HUDEP-2 (cell line): ENCODE data around the gene ANKRD45.
"Not testable (repeated sequence)": the region's sequence is repeated elsewhere in the genome, so short reads cannot be mapped to it uniquely, and the experiment has no call there.

Experiments used
- DNase-seq, 76 experiments: peaks; one replicate each; lab custom pipeline; 2025; ENCODE audit not compliant: unreplicated experiment in 76 of 76; lab: John Stamatoyannopoulos, UW

Gene ANKRD45, protein sequence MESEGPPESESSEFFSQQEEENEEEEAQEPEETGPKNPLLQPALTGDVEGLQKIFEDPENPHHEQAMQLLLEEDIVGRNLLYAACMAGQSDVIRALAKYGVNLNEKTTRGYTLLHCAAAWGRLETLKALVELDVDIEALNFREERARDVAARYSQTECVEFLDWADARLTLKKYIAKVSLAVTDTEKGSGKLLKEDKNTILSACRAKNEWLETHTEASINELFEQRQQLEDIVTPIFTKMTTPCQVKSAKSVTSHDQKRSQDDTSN

DNA sequence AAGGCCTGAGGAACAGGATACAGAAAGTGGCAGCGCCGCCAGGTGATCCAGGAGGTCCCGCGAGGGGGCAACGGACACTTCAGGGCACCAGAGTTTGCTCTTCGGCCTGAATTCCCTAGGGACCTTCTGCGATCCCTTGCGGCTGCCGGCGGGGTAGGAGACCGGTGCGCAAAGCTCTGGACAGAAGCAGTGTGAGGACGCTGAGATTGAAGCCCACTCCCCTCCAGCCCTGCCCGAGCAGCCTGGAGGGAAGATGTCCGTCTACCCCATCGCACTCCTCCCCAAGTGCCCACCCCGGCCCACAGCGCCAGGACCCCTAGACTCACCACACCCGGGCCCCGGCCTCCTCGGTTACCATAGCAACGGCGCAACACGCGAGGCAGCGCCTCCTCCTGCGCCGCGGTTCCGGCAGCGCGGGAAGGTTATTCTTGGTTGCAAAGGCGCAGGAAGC, at the start of gene ANKRD45:
Gene ANKRD45 (minus strand): TSS at position 361 of the 451 bp plus-strand sequence. CDS start 10,433 bp downstream, outside the sequence.
- peak in 7 of 76 experiments; percentile 3 to 39 (median 29) for DNase-seq

DNA sequence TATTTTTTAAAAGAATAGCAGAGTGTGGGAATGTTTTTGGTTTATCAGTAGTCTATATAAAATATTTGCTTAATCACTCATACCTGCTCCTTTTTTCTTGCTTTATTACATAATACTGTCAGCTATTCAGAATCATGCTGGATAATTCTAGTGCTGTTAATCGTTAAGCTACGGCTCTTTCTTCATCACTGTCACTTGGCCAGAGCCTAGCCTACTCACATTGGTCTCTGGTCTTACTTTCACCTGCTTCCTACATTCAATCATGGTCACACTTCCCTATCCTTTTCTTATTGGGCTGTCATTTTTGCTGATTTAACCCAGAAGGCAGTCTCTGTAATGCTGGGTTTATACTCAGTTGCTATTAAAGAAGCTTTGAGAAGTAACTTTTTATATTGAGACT, 47.6 kb upstream of the ANKRD45 start:
- no peak for DNase-seq

DNA sequence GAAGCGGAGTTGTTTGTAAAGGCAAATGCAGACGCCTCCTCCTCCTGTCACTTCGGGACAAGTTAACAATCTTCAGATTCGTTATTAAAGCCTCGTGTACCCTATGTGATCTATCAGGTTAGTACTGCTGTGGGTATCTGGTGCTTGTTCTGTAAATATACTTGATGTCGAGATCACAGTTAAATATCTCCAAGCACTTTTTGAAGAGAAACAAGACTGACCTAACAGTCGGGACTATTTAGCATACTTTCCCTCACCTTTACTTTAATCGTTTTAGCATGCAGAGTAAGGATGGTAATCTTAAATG, 45.8 kb upstream of the ANKRD45 start:
- peak in 4 of 76 experiments; percentile 31 to 50 (median 40) for DNase-seq

DNA sequence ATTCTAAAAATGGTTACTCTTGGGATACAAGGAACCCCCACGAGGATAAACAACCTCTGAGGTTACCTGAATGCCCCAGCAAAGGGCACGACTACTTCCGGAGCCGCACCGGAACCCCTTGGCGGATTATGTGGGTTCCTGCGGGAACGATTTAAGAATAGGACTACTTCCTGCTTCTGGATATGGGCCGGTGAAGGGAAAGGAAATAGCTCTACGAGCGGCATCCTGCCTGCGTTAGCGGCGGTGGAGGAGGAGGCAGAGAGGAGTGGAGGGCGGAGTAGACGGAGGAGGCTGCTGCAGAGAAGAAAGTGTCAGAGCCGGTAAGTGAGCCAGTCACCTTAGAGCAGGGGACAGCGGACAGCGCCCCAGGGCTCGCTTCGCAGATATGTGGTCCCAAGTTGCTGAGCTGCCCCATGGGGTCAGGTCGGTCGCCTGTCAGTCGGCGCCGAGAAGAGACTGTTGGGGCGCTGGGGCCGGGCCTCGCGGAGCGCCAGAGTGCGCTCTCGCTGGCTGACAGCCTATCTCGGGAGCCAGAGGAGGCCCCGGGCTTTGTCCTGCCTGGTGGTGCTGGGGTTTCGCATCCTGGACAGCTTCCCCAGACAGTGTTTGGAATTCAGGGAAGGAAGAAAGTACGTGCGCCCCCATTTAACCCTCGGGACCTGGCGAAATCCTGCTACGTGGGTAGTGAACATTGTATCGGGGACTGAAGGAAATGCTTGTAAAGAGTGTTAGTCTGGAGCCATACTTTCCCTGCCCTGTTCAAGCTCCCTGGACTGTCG, 45.3 kb upstream of the ANKRD45 start, which contains the start of gene KLHL20:
Gene KLHL20 (plus strand): TSS at position 223 of the 779 bp plus-strand sequence. CDS start 1,063 bp downstream, outside the sequence.
- peak; percentile 30 to 94 (median 83) for DNase-seq

DNA sequence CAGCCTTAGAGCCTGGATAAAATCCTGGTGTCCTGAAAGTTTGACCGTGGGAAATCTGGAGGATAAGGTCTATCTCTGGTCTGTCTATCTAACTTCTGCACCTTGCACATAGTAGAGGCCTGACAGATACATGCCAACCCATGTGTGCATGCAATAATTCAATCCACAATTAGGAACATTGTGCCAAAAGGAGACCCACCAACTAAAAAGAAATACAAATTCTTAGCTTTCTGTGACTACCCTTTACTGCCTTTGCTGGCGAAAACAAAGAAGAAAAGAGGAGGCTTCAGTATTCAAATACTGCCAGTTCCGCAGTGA, 44.7 kb upstream of the ANKRD45 start:
- DNase-seq = peak in 1 of 76 experiments; percentile 10

DNA sequence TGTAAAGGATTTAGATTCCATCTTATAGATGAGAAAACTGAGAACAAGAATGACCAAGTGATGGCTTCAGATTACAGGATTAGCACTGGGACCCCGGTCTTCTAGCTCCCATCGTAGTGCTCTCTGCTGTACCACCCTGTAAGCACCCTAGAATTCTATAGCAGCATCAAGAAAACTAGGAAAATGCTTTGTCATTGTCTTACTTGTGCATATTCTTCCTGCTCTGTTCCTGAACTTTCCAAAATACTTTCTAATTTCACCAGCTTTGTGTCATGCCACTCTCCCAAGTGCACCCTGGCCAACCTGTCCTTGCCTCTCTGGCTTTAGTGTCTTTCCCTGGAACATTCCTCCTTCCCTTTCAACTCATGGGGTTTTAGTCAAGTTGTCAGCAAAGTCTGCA, 39.1 kb upstream of the ANKRD45 start:
- no peak for DNase-seq

DNA sequence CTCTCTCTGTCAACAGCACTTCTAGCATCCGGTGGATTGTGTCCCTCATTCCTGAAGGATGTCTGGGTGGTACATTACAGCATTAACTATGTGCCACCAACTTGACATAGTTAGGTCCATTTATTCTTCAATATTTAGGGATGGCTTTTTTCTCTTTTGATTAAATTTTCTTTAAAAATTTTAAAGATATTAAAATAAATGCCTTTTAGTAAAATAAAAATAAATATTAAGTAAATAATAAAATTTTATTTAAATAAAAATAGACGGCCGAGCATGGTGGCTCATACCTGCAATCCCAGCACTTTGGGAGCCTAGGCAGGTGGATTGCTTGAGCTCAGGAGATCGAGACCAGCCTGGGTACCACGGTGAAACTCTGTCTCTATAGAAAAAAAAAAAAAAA, 35.5 kb upstream of the ANKRD45 start:
- DNase-seq = no peak

DNA sequence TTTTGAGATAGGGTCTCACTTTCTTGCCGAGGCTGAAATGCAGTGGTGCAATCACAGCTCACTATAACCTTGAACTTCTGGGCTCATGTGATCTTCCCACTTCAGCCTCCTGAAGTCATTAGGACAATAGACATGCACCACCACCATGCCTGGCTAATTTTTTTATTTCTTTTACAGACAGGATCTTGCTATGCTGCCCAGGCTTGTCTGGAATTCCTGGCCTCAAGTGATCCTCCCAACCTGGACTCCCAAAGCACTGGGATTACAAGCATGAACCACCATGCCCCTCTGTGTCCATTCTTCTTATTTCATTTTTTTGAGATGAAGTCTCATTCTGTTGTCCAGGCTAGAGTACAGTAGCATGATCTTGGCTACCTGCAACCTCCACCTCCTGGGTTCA, 33.1 kb upstream of the ANKRD45 start:
- DNase-seq = no peak

DNA sequence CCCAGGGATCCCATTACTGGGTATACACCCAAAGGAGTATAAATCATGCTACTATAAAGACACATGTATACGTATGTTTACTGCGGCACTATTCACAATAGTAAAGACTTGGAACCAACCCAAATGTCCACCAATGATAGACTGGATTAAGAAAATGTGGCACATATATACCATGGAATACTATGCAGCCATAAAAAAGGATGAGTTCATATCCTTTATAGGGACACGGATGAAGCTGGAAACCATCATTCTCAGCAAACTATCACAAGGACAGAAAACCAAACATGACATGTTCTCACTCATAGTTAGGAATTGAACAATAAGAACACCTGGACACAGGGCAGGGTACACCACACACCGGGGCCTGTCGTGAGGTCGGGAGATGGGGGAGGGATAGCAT, 31.6 kb upstream of the ANKRD45 start:
- not testable (repeated sequence) for DNase-seq

DNA sequence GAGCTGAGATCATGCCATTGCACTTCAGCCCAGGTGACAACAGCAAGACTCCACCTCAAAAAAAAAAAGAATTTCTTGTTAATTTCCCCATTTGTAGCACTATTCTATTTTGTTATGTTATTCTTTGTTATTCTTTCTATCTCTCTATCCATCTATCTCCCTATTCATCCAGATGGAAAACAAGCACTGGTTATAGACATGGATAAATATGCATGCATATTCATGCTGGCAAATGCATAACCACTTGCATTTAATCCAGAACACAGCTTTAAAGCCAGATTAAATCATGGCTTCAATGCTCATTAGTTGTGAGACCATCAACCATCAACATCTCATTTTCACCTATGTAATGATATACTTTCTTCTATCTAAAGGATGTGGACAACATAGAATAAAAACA, 23.6 kb upstream of the ANKRD45 start:
- DNase-seq = no peak

DNA sequence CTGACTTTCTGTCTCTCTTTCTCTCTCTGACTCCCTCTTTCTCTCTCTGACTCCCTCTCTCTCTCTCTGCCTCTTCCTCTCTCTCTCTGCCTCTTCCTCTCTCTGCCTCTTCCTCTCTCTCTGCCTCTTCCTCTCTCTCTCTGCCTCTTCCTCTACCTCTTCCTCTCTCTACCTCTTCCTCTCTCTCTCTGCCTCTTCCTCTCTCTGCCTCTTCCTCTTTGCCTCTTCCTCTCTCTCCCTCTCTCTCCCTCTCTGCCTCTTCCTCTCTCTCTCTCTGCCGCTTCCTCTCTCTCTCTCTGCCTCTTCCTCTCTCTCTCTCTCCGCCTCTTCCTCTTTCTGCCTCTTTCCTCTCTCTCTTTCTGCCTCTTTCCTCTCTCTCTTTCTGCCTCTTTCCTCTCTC, 18.6 kb upstream of the ANKRD45 start:
- DNase-seq = no peak

DNA sequence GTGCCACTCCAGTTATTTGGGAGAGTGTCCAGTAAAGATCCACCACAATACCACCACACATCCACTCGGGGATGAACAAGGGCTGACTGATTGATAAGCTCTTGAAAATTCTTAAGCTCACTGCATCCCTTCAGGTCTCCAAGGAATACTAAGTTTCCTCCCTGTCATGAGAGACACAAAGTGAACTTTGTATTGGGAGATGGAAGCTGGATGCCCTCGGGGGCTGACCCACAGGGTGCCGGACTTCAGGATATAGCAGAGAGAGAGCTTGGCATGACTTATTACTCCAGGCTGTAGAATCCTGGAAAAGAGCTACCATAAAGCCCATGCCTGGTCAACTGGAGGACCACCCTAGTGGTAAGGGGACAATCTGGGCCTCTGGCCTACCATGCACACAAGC, 15.5 kb upstream of the ANKRD45 start:
- not testable (repeated sequence) for DNase-seq

DNA sequence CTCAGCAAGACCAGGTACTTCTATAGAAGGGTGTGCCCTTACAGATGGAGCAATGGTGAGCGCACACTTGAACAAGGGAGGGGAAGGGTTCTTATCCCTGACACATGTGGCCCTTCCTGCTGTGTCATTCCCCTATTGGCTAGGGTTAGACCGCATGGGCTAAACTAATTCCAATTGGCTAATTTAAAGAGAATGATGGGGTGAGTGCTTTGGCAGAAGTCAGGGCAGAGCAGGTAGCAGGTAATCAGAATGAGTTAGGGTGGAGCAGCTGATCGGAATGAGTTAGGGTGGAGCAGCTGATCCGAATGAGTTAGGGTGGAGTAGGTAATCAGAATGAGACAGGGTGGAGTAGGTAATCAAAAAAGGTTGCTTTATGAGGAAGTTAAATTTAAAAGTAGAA, 14.2 kb upstream of the ANKRD45 start:
- peak in 3 of 76 experiments; percentile 5 to 13 (median 7) for DNase-seq

DNA sequence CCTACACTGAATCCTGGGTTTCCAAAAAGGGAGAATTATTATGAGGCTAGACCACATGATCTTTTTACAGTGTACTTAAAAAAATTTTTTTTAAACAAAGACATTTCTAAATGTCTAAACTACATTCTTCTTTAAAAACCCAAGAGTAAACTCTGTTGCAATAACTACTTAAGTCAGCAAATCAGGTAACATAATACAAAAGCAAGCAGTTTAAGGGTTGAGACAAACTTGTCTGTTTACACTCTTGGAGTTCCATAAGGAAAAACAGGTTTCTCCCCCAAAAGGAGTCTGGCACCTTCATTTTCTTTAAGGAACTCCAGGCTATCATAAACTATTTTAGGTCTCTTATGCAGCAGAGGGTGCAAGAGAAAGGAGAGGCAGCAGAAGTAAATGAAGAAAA, 12.5 kb upstream of the ANKRD45 start:
- no peak for DNase-seq

DNA sequence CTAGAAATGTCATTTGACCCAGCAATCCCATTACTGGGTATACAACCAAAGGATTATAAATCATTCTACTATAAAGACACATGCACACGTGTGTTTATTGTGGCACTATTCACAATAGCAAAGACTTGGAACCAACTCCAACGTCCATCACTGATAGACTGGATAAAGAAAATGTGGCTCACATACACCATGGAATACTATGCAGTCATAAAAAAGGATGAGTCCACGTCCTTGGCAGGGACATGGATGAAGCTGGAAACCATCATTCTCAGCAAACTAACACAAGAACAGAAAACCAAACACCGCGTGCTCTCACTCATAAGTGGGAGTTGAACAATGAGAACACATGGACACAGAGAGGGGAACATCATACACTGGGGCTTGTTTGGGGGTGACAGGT, 10.5 kb upstream of the ANKRD45 start:
- DNase-seq = not testable (repeated sequence)

DNA sequence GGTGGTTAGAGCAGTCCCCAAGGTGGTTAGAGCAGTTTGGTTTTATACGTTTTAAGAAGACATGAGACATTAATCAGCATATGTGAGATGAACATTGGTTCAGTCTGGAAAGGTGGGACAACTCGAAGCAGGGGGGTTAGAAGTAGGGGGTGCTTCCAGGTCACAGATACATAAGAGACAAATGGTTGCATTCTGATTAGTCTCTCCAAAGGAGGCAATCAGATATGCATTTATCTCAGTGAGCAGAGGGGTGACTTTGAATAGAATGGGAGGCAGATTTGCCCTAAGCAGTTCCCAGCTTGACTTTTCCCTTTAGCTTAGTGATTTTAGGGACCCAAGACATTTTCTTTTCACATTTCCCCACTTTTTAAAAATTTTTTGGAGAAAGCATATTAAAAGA, 4.8 kb upstream of the ANKRD45 start:
- DNase-seq = peak in 1 of 76 experiments; percentile 22

DNA sequence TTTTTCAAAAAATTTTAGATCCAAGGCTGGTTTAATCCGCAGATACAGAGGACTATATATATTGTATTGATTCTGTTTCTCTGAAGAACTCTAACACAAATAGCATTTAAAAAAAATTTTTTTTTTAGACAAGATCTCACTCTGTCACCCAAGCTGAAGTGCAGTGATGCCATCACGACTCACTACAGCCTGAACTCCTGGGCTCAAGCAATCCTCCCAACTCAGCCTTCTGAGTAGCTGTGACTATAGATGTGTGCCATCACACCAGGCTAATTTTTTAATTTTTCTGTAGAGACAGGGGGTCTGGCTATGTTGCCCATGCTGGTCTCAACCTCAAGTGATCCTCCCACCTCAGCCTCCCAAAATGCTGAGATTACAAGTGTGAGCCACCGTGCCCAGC, 3.0 kb downstream of the ANKRD45 start:
- DNase-seq = no peak

DNA sequence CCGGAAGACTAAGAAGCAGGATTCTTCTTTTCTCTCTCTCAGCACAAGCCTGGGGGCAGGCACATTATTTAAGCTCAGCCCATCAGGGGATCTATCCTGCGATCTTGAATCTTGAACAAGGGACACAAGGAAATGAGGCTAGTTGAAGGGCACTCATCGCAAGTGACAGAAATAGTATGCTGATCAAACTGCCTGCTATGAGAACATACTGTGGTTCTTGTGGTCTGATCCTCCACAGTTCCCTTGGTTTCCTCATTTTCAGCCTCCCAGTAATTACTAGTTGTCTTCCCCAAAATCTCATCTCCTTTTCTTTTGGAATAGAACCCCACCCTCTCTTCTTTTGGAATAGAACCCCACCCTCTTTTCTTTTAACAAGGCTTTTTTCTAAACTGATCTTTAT, 6.5 kb downstream of the ANKRD45 start:
- no peak for DNase-seq

DNA sequence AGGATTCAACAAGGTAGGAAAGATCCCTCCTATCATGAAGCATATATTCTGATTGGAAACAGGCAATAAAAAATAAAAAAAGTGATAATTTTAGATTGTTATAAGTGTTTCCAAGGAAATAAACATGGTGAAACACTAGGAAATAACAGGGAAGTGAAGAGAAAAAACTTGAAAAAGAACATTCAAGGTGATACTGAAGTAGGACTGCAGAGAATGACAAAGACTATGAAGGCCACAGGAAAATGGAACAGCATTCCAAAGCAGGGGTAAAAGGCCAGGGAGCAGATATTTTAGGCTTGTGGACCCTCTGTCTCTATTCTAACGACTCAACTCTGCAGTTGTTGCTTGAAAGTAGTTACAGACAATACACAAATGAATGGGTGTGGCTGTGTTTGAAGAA, 7.9 kb downstream of the ANKRD45 start:
- no peak for DNase-seq

DNA sequence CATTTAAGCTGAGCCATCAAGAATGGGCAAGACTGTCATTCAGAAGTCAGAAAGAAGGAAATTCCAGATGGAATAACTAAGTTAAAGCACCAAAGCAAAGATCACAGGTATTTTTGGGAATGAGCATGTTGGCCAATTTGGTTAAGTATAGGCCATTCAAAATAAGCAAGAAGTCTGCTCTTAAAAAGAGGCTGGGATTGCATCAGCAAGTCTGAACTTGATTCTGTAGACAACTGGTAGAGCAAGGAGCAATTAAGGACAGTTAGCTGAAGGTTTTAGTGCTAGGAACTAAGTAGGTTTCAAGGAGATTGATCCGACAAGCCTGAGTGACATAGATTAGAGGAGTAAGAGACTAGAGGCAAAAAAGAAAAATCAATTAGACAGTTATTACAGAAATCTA, 8.4 kb downstream of the ANKRD45 start:
- no peak for DNase-seq

DNA sequence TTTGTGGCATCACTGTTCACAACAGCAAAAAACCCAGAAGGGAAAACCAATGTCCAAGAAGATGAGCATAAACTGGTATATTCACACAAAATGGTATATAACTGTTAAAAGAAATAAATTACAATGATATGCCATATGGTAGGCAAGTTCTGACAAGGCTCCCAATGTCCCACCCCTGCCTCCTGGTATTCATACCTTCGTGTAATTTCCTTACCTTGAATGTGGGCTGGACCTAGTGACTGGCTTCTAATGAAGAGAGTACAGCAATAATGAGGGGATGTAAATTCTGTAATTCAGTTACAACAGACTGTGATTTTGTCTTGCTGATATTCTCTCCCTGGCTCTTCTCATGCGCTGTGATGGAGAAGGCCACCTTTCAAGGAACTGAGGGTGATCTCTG, 9.3 kb downstream of the ANKRD45 start:
- no peak for DNase-seq

DNA sequence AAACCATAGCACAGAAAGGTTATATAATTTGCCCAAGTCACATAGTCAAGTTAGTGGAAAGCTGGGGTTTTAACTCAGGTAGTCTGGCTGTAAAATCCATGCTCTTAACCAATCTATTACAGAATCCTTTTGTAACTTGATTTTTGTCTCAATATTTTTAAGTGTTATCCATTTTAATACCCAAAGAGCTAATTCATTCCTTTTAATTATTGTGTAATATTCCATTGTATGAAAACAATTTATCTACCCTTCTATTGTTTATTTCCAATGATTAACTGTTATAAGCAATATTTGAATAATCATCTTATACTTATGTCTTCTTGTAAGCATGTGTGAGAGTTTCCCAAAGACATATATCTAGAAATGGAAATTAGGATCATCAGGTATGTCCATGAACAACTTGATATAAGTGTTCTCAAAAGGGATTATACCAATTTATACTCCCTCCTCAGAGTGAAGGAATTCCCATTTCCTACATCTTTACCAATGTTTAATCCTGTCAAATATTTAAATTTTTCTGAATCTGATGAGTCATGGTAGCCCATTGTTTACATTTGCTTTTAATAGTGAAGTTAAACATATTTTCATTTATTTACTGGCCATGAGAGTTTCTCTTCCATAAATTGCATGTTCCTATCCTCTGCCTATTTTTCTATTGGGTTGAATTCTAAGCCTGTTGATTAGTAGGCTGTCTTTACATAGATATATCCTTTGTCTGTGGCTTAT, 20.6 kb downstream of the ANKRD45 start:
- DNase-seq = no peak
